ENCODE data around the gene KIRREL3. TPM values are rescaled to one million over a fixed set of nuclear protein-coding genes. Genes with fewer than 3 reads are reported as not detected.

KIRREL3 gene
- total RNA-seq, 2 experiments from 2014 or later = not detected

- ATAC-seq (ENCODE audit: poor library complexity) (no peak), DNase-seq (no peak)
- Histone ChIP-seq H3K27me3 (ENCODE audit: control insufficient read depth in 1 of 2, insufficient read depth in 2 of 2, low read length in 2 of 2) (peaks cover 4 to 7% of the 10 kb centered on the region in 2 experiments), H3K4me3 (ENCODE audit: low read length) (no peak overlapping the region), H3K27ac (ENCODE audit: low read depth in 1 of 2, low read length in 2 of 2) (no peak overlapping the region), H3K4me1 (ENCODE audit: insufficient read depth, low read length) (no peaks in the 10 kb centered on the region), H3K9me3 (ENCODE audit: control insufficient read depth in 1 of 2, insufficient read depth in 1 of 2, low read length in 2 of 2) (no peaks in the 10 kb centered on the region), H3K36me3 (ENCODE audit: insufficient read depth, low read length) (no peaks in the 10 kb centered on the region)
- ChIA-PET POLR2A (no interaction called here), CTCF (no interaction called here)
- no peaks in the 10 kb centered on the region for H3K36me3 Mint-ChIP-seq (ENCODE audit: low read depth)
- H3K27me3 Mint-ChIP-seq = peaks cover 17% of the 10 kb centered on the region
- H3K4me1 Mint-ChIP-seq (ENCODE audit: low read depth) = no peaks in the 10 kb centered on the region
- H3K4me3 Mint-ChIP-seq = no peak overlapping the region
- intact Hi-C loops (cut with DNase I, micrococcal nuclease) = no loop called here
- H3K27ac Mint-ChIP-seq = no peak overlapping the region
- no peak for TF ChIP-seq CTCF (IDR thresholded peaks at IDR 0.05)
- H3K9me3 Mint-ChIP-seq = no peaks in the 10 kb centered on the region
Observed at GRCh38 chr11:126543691-126544090, 456.9 kb downstream of the KIRREL3 start.

GRCh38 chr11:126542334-126543015 lies 458.1 kb downstream of the KIRREL3 start:
- Histone ChIP-seq H3K27me3 (ENCODE audit: control insufficient read depth in 1 of 2, insufficient read depth in 2 of 2, low read length in 2 of 2) (peaks cover 4 to 7% of the 10 kb centered on the region in 2 experiments), H3K9me3 (ENCODE audit: control insufficient read depth in 1 of 2, insufficient read depth in 1 of 2, low read length in 2 of 2) (no peaks in the 10 kb centered on the region), H3K4me3 (ENCODE audit: low read length) (no peak overlapping the region), H3K36me3 (ENCODE audit: insufficient read depth, low read length) (no peaks in the 10 kb centered on the region), H3K27ac (ENCODE audit: low read depth in 1 of 2, low read length in 2 of 2) (no peak overlapping the region), H3K4me1 (ENCODE audit: insufficient read depth, low read length) (no peaks in the 10 kb centered on the region)
- DNase-seq (no peak), ATAC-seq (ENCODE audit: poor library complexity) (no peak)
- intact Hi-C loops (cut with DNase I, micrococcal nuclease) = no loop called here
- H3K27me3 Mint-ChIP-seq = peaks cover 17% of the 10 kb centered on the region
- ChIA-PET POLR2A (no interaction called here), CTCF (no interaction called here)
- no peak for TF ChIP-seq CTCF (IDR thresholded peaks at IDR 0.05)
- H3K36me3 Mint-ChIP-seq (ENCODE audit: low read depth) = no peaks in the 10 kb centered on the region
- no peaks in the 10 kb centered on the region for H3K9me3 Mint-ChIP-seq
- H3K4me1 Mint-ChIP-seq (ENCODE audit: low read depth) = no peaks in the 10 kb centered on the region
- H3K4me3 Mint-ChIP-seq = no peak overlapping the region
- no peak overlapping the region for H3K27ac Mint-ChIP-seq

GRCh38 chr11:126538071-126538470 lies 462.5 kb downstream of the KIRREL3 start:
- Mint-ChIP-seq H3K9me3 (no peaks in the 10 kb centered on the region), H3K36me3 (ENCODE audit: low read depth) (no peaks in the 10 kb centered on the region), H3K27ac (no peak overlapping the region), H3K27me3 (peaks cover 14% of the 10 kb centered on the region), H3K4me3 (no peak overlapping the region), H3K4me1 (ENCODE audit: low read depth) (no peaks in the 10 kb centered on the region)
- no peaks in the 10 kb centered on the region for H3K36me3 ChIP-seq (ENCODE audit: insufficient read depth, low read length)
- no peaks in the 10 kb centered on the region for H3K9me3 ChIP-seq (ENCODE audit: control insufficient read depth in 1 of 2, insufficient read depth in 1 of 2, low read length in 2 of 2)
- intact Hi-C loops (cut with DNase I, micrococcal nuclease) = no loop called here
- no peak overlapping the region for H3K27ac ChIP-seq (ENCODE audit: low read depth in 1 of 2, low read length in 2 of 2)
- DNase-seq (no peak), ATAC-seq (ENCODE audit: poor library complexity) (no peak)
- no peaks in the 10 kb centered on the region for H3K4me1 ChIP-seq (ENCODE audit: insufficient read depth, low read length)
- no peak overlapping the region for H3K4me3 ChIP-seq (ENCODE audit: low read length)
- ChIA-PET POLR2A (no interaction called here), CTCF (no interaction called here)
- peaks cover 0 to 4% of the 10 kb centered on the region in 2 experiments for H3K27me3 ChIP-seq (ENCODE audit: control insufficient read depth in 1 of 2, insufficient read depth in 2 of 2, low read length in 2 of 2)
- no peak for TF ChIP-seq CTCF (IDR thresholded peaks at IDR 0.05)

Data from CD4-positive, alpha-beta T cell (primary cell).